NCI-H2196 treated with DMSO at 0.1 percent for 48 hours (cell line): ENCODE measurements around the gene HSD17B8.

ENCODE experiments used
- DNase-seq: peaks from one replicate; lab custom pipeline; 2025; ENCODE audit not compliant: unreplicated experiment; lab: John Stamatoyannopoulos, UW

HSD17B8 gene

GRCh38 chr6:33171016-33171879 is 33.2 kb upstream of the HSD17B8 start:
- no peak for DNase-seq

GRCh38 chr6:33171880-33172687 is 32.4 kb upstream of the HSD17B8 start:
- DNase-seq: no peak

- DNase-seq: no peak
These were observed 31.5 kb upstream of the HSD17B8 start for GRCh38 chr6:33172688-33173534.

GRCh38 chr6:33173535-33174180 is 30.8 kb upstream of the HSD17B8 start:
- DNase-seq: no peak

GRCh38 chr6:33174784-33175183 is 29.7 kb upstream of the HSD17B8 start:
- DNase-seq: no peak

GRCh38 chr6:33175436-33176069 is 28.9 kb upstream of the HSD17B8 start:
- no peak for DNase-seq

GRCh38 chr6:33176906-33177305 is 27.5 kb upstream of the HSD17B8 start:
- no peak for DNase-seq

GRCh38 chr6:33177552-33178446 is 26.7 kb upstream of the HSD17B8 start:
- no peak for DNase-seq

GRCh38 chr6:33178755-33179475 is 25.5 kb upstream of the HSD17B8 start:
- DNase-seq: no peak

- no peak for DNase-seq
These were observed 23.3 kb upstream of the HSD17B8 start for GRCh38 chr6:33181141-33181540.

- DNase-seq: no peak
These were observed 21.3 kb upstream of the HSD17B8 start for GRCh38 chr6:33183071-33183683.

GRCh38 chr6:33185190-33185589 is 19.3 kb upstream of the HSD17B8 start:
- DNase-seq: no peak

- no peak for DNase-seq
These were observed 18.7 kb upstream of the HSD17B8 start for GRCh38 chr6:33185654-33186187.

GRCh38 chr6:33187809-33188208 is 16.6 kb upstream of the HSD17B8 start:
- DNase-seq: no peak

- DNase-seq: no peak
These were observed 15.3 kb upstream of the HSD17B8 start for GRCh38 chr6:33189164-33189563.

GRCh38 chr6:33189625-33190448 is 14.6 kb upstream of the HSD17B8 start:
- no peak for DNase-seq

- DNase-seq: no peak
These were observed 13.8 kb upstream of the HSD17B8 start for GRCh38 chr6:33190504-33191107.
